Measurements from ENCODE around the gene STK10.

DNA sequence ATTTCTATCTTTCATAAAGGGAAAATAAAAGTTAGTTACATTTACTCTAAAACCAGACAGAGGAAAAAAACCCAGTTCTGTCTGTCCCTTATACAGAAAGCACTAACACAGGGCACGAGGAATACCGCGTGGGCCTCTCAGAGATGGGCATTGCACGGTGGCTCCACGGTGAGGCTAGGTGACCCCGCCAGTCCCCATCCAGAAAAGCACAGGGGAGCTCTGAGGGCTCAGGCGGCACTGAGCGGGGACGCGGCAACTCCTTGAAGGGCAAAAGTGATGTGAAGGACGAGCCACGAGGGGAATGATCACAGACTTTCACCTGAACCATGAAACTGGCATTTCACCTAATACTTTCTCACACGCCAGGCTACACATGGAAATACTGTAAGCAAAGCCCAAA lies 145.8 kb downstream of the STK10 start:
- TF ChIP-seq GATA2 (IDR thresholded peaks at IDR 0.05; ENCODE audit: low read depth, low read length) (no peak), GATA3 (IDR thresholded peaks at IDR 0.05; ENCODE audit: low read depth, low read length) (no peak)

Data from SH-SY5Y (cell line).